A673 (cell line): ENCODE results near the gene OR8A1. TPM values are rescaled to one million over a fixed set of nuclear protein-coding genes. Genes with fewer than 3 reads are reported as not detected.

Experiments used
- BruUV-seq: library from RNA; stranded (reverse); fragments of 400-500 nt; replicated peaks from 2 replicates; lab custom pipeline; 2021; lab: Mats Ljungman, UMichigan
- CTCF ChIA-PET: fragments of 300-600 bp; sonication (Branson Sonifier 250); formaldehyde crosslinking; loops from one replicate; lab custom pipeline; 2022; ENCODE audit warnings: antibody characterized with exemption; lab: Charles Lee
- POLR2A ChIA-PET: fragments of 300-600 bp; sonication (Branson Sonifier 250); formaldehyde crosslinking; loops from one replicate; lab custom pipeline; 2022; ENCODE audit warnings: antibody characterized with exemption; ENCODE audit not compliant: low non-redundant PET; lab: Charles Lee
- DNase-seq: peaks from one replicate; pipeline ENCODE4 v3.0.0-alpha.2; 2015; ENCODE audit warnings: low spot score
- H3K27ac ChIP-seq: fragments of 200-600 bp; sonication (generic); 2 replicates; pipeline ENCODE4 v1.5.1; 2016; ENCODE audit warnings: mixed run types, low read depth, mild to moderate bottlenecking, mixed read lengths, antibody characterized with exemption, low read length; ENCODE audit not compliant: poor library complexity, severe bottlenecking
- H3K27me3 ChIP-seq: fragments of 200-600 bp; sonication (generic); replicated peaks from 2 replicates; pipeline ENCODE4 v1.6.1; 2017; ENCODE audit warnings: mixed run types, low read depth, mild to moderate bottlenecking, mixed read lengths, antibody characterized with exemption, low read length; ENCODE audit not compliant: insufficient read depth, poor library complexity
- H3K36me3 ChIP-seq: fragments of 200-600 bp; sonication (generic); 2 replicates; pipeline ENCODE4 v1.6.1; 2016; ENCODE audit warnings: mixed run types, mild to moderate bottlenecking, mixed read lengths, antibody characterized with exemption, low read length; ENCODE audit not compliant: insufficient read depth, poor library complexity, severe bottlenecking
- H3K4me1 ChIP-seq: fragments of 200-600 bp; sonication (generic); 2 replicates; pipeline ENCODE4 v1.6.1; 2017; ENCODE audit warnings: mixed run types, mild to moderate bottlenecking, mixed read lengths, antibody characterized with exemption, low read length; ENCODE audit not compliant: insufficient read depth, poor library complexity, severe bottlenecking
- H3K4me3 ChIP-seq: fragments of 200-600 bp; sonication (generic); 2 replicates; pipeline ENCODE4 v1.5.1; 2016; ENCODE audit warnings: low read depth, mixed run types, mild to moderate bottlenecking, mixed read lengths, low read length; ENCODE audit not compliant: poor library complexity, severe bottlenecking
- H3K9me3 ChIP-seq: fragments of 200-600 bp; sonication (generic); 2 replicates; pipeline ENCODE4 v1.6.1; 2016; ENCODE audit warnings: mixed run types, low read depth, mild to moderate bottlenecking, mixed read lengths, antibody characterized with exemption, low read length; ENCODE audit not compliant: poor library complexity, severe bottlenecking
- CTCF ChIP-seq: fragments of 300-800, 200-600 bp; sonication (generic); conservative IDR thresholded peaks from 2 replicates; pipeline ENCODE4 v1.5.1; 2017; ENCODE audit warnings: low read depth, mild to moderate bottlenecking, antibody characterized with exemption, low read length, moderate library complexity, mixed read lengths
- EZH2 ChIP-seq: fragments of 200-600 bp; sonication (generic); IDR thresholded peaks from 2 replicates; pipeline ENCODE4 v1.6.1; 2017; ENCODE audit warnings: borderline replicate concordance, low read depth, mild to moderate bottlenecking, mixed read lengths, antibody characterized with exemption, low read length; ENCODE audit not compliant: poor library complexity, severe bottlenecking
- intact Hi-C: fragments of 100-400 bp; cut with micrococcal nuclease; formaldehyde crosslinking; loops from one replicate; pipeline ENCODE4 v1.10.0; 2022; ENCODE audit not compliant: unreplicated experiment
- total RNA-seq: library from RNA; stranded (reverse); gene quantifications from 2 replicates; pipeline ENCODE4 v1.2.3, GENCODE V29; 2021

The OR8A1 gene
- total RNA-seq, 1 experiment from 2014 or later, result not detected

- intact Hi-C loops, result no loop called here
- H3K4me1 ChIP-seq, result peaks cover 9% of the 10 kb centered on the region
- H3K27ac ChIP-seq, result no peak overlapping the region
- no peaks in the 10 kb centered on the region for H3K36me3 ChIP-seq
- POLR2A ChIA-PET, result no interaction called here
- DNase-seq, result no peak
- BruUV-seq, result no TSS peak
- TF ChIP-seq EZH2 (no peak), CTCF (no peak)
- H3K9me3 ChIP-seq, result no peaks in the 10 kb centered on the region
- H3K4me3 ChIP-seq, result no peak overlapping the region
- CTCF ChIA-PET, result interaction anchor here (0.6 kb wide), 1 partner anchor 248 kb away, joined by 3 read pairs; no protein-coding TSS in a partner anchor
- no peaks in the 10 kb centered on the region for H3K27me3 ChIP-seq
These were observed 49.1 kb downstream of the OR8A1 start for GRCh38 chr11:124618863-124619262.

Other genes starting within 250 kb of the OR8A1 start
- gene OR8D2, start 249.8 kb upstream of the OR8A1 start, total RNA-seq, result not detected in 2 replicates
- not detected in 2 replicates for gene OR8B2, start 185.5 kb upstream of the OR8A1 start, total RNA-seq
- not detected in 2 replicates for gene OR8B3, start 171.0 kb upstream of the OR8A1 start, total RNA-seq
- gene OR8B4, start 145.1 kb upstream of the OR8A1 start, total RNA-seq, result not detected in 2 replicates
- gene OR8B8, start 124.3 kb upstream of the OR8A1 start, total RNA-seq, result not detected in 2 replicates
- gene OR8B12, start 26.3 kb upstream of the OR8A1 start, total RNA-seq, result not detected in 2 replicates
- gene PANX3, start 41.4 kb downstream of the OR8A1 start, total RNA-seq, result not detected in 2 replicates
- 37.8 and 44.4 TPM in 2 replicates for gene TBRG1, start 52.9 kb downstream of the OR8A1 start, total RNA-seq
- gene SIAE, start 103.7 kb downstream of the OR8A1 start, total RNA-seq, result 11.2 and 12.0 TPM in 2 replicates
- gene SPA17, start 103.9 kb downstream of the OR8A1 start, total RNA-seq, result 22.9 and 25.8 TPM in 2 replicates
- gene NRGN, start 169.9 kb downstream of the OR8A1 start, total RNA-seq, result 38.1 and 43.8 TPM in 2 replicates
- gene VSIG2, start 182.3 kb downstream of the OR8A1 start, total RNA-seq, result not detected in 2 replicates
- 1.2 and 1.5 TPM in 2 replicates for gene ESAM, start 192.3 kb downstream of the OR8A1 start, total RNA-seq
- 31.4 and 33.3 TPM in 2 replicates for gene MSANTD2, start 230.4 kb downstream of the OR8A1 start, total RNA-seq